ENCODE results near the gene SEMG2. TPM values are rescaled to one million over a fixed set of nuclear protein-coding genes. Genes with fewer than 3 reads are reported as not detected.

SEMG2 gene
- total RNA-seq, 1 donor from 2014 or later = not detected

GRCh38 chr20:45193331-45193730, 27.8 kb upstream of the SEMG2 start:
- Histone ChIP-seq H3K27ac (no peak overlapping the region), H3K4me3 (no peak overlapping the region), H3K36me3 (no peaks in the 10 kb centered on the region), H3K9me3 (no peaks in the 10 kb centered on the region), H3K4me1 (no peaks in the 10 kb centered on the region), H3K27me3 (no peaks in the 10 kb centered on the region)
- no peak for DNase-seq (ENCODE audit: low spot score in 2 of 2)
- TF ChIP-seq CTCF (IDR thresholded peaks at IDR 0.05) = no peak
- intact Hi-C loops (cut with DNase I) = no loop called here

GRCh38 chr20:45206725-45207124, 14.4 kb upstream of the SEMG2 start, which contains the start of gene SEMG1:
TSS of gene SEMG1 (plus strand) at chr20:45207033. CDS start at chr20:45207054, 21 bp downstream.
- Histone ChIP-seq H3K36me3 (no peaks in the 10 kb centered on the region), H3K4me1 (no peaks in the 10 kb centered on the region), H3K27me3 (no peaks in the 10 kb centered on the region), H3K4me3 (no peak within 1 kb of the TSS), H3K27ac (no peak within 1 kb of the TSS), H3K9me3 (no peaks in the 10 kb centered on the region)
- intact Hi-C loops (cut with DNase I) = no loop called here
- TF ChIP-seq CTCF (IDR thresholded peaks at IDR 0.05) = no peak
- no peak for DNase-seq (ENCODE audit: low spot score in 2 of 2)

GRCh38 chr20:45209924-45210323, 11.2 kb upstream of the SEMG2 start:
- Histone ChIP-seq H3K4me3 (no peak overlapping the region), H3K27ac (no peak overlapping the region), H3K9me3 (no peaks in the 10 kb centered on the region), H3K4me1 (no peaks in the 10 kb centered on the region), H3K27me3 (no peaks in the 10 kb centered on the region), H3K36me3 (no peaks in the 10 kb centered on the region)
- intact Hi-C loops (cut with DNase I) = no loop called here
- TF ChIP-seq CTCF (IDR thresholded peaks at IDR 0.05) = no peak
- no peak for DNase-seq (ENCODE audit: low spot score in 2 of 2)

- no peak for DNase-seq (ENCODE audit: low spot score in 2 of 2)
- no peak for TF ChIP-seq CTCF (IDR thresholded peaks at IDR 0.05)
- Histone ChIP-seq H3K9me3 (no peaks in the 10 kb centered on the region), H3K27me3 (no peaks in the 10 kb centered on the region), H3K4me1 (no peaks in the 10 kb centered on the region), H3K4me3 (no peak overlapping the region), H3K36me3 (no peaks in the 10 kb centered on the region), H3K27ac (no peak overlapping the region)
- intact Hi-C loops (cut with DNase I) = no loop called here
Observed at GRCh38 chr20:45211569-45212474, 9.4 kb upstream of the SEMG2 start.

- intact Hi-C loops (cut with DNase I) = no loop called here
- Histone ChIP-seq H3K36me3 (no peaks in the 10 kb centered on the region), H3K9me3 (no peaks in the 10 kb centered on the region), H3K4me3 (no peak overlapping the region), H3K27ac (no peak overlapping the region), H3K4me1 (no peaks in the 10 kb centered on the region), H3K27me3 (no peaks in the 10 kb centered on the region)
- no peak for TF ChIP-seq CTCF (IDR thresholded peaks at IDR 0.05)
- no peak for DNase-seq (ENCODE audit: low spot score in 2 of 2)
Observed at GRCh38 chr20:45212836-45213235, 8.3 kb upstream of the SEMG2 start.
